Measurements from ENCODE around the gene C1GALT1. TPM values are rescaled to one million over a fixed set of nuclear protein-coding genes. Genes with fewer than 3 reads are reported as not detected.
"Not testable (repeated sequence)": the region's sequence is repeated elsewhere in the genome, so short reads cannot be mapped to it uniquely, and the experiment has no call there.

The C1GALT1 gene
- total RNA-seq, 2 donors from 2014 or later: 30.7 to 49.3 TPM

GRCh38 chr7:7154355-7154754 is 28.0 kb upstream of the C1GALT1 start:
- ATAC-seq; H3K9me3 Mint-ChIP-seq; H3K36me3 Mint-ChIP-seq; DNase-seq (ENCODE audit: low spot score); H3K27ac Mint-ChIP-seq; H3K27me3 Mint-ChIP-seq; H3K4me3 Mint-ChIP-seq: not testable (repeated sequence)
- H3K4me1 Mint-ChIP-seq (ENCODE audit: low read depth in 2 of 2): peaks cover 37 to 40% of the 10 kb centered on the region in 2 donors

- DNase-seq (ENCODE audit: low spot score) (no peak), ATAC-seq (no peak)
- H3K4me3 Mint-ChIP-seq: peak overlapping the region; percentile 81
- H3K9me3 Mint-ChIP-seq: peaks cover 4% of the 10 kb centered on the region
- H3K36me3 Mint-ChIP-seq: peaks cover 4% of the 10 kb centered on the region
- H3K27ac Mint-ChIP-seq: peak overlapping the region; percentile 83 to 87
- no peaks in the 10 kb centered on the region for H3K27me3 Mint-ChIP-seq
- peaks cover 39 to 46% of the 10 kb centered on the region in 2 donors for H3K4me1 Mint-ChIP-seq (ENCODE audit: low read depth in 2 of 2)
Measured at GRCh38 chr7:7156663-7157062, 25.7 kb upstream of the C1GALT1 start.

DNA sequence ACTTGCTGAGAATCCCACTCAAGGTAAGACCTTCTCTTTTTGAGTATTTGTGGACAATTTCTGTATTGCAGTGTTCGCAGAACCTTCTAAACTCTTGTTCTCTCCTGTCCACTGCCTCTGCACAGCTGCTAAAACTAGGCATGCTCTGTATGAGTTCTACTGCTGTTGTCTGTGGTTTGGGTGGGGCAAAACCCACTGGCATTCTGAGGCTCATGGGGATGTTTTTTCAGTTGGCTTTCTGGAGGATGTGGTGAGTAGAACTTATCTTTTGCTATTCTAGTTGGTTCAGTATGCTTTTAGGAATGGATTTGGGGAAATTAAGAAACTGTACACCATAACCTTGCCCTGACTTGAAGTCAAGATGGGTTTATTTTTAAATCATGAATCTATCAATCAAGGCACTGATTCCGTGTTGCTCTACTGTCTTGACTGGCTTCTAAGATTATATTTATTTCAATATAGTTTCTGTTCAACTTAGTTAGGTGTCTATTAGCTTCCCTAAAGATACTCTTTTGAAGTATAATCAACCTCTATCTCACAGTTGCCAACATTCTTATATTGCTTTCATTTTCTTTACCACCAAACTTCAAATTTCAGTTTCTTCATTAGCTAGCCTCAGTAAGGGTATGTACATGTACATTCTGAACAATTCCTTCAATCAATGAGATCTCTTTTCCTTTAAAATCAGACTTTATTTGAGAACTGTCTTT is 25.0 kb upstream of the C1GALT1 start:
- Mint-ChIP-seq H3K27me3 (no peaks in the 10 kb centered on the region), H3K4me3 (peak overlapping the region; percentile 81), H3K27ac (peak overlapping the region; percentile 83 to 87), H3K9me3 (peaks cover 4% of the 10 kb centered on the region), H3K36me3 (peaks cover 4% of the 10 kb centered on the region), H3K4me1 (ENCODE audit: low read depth in 2 of 2) (peaks cover 39 to 46% of the 10 kb centered on the region in 2 donors)
- peak; percentile 87 to 95 for ATAC-seq
- peak; percentile 66 for DNase-seq (ENCODE audit: low spot score)

GRCh38 chr7:7157887-7158271 is 24.5 kb upstream of the C1GALT1 start:
- ATAC-seq (peak in 1 of 2 donors; percentile 15), DNase-seq (ENCODE audit: low spot score) (no peak)
- Mint-ChIP-seq H3K4me1 (ENCODE audit: low read depth in 2 of 2) (peaks cover 39 to 46% of the 10 kb centered on the region in 2 donors), H3K27me3 (no peaks in the 10 kb centered on the region), H3K9me3 (peaks cover 4% of the 10 kb centered on the region), H3K4me3 (peak overlapping the region; percentile 81), H3K27ac (peak overlapping the region; percentile 83 to 87), H3K36me3 (peaks cover 4% of the 10 kb centered on the region)

GRCh38 chr7:7159063-7159658 is 23.2 kb upstream of the C1GALT1 start:
- no peak for ATAC-seq
- peaks cover 4% of the 10 kb centered on the region for H3K9me3 Mint-ChIP-seq
- DNase-seq (ENCODE audit: low spot score): no peak
- peaks cover 4% of the 10 kb centered on the region for H3K36me3 Mint-ChIP-seq
- H3K27me3 Mint-ChIP-seq: no peaks in the 10 kb centered on the region
- H3K4me1 Mint-ChIP-seq (ENCODE audit: low read depth in 2 of 2): peaks cover 41 to 49% of the 10 kb centered on the region in 2 donors
- peak overlapping the region; percentile 84 for H3K4me3 Mint-ChIP-seq
- peak overlapping the region; percentile 83 to 87 for H3K27ac Mint-ChIP-seq

- DNase-seq (ENCODE audit: low spot score): no peak
- Mint-ChIP-seq H3K27ac (no peak overlapping the region), H3K4me1 (ENCODE audit: low read depth in 2 of 2) (peaks cover 27 to 32% of the 10 kb centered on the region in 2 donors), H3K27me3 (no peaks in the 10 kb centered on the region), H3K36me3 (peaks cover 18% of the 10 kb centered on the region), H3K9me3 (no peaks in the 10 kb centered on the region), H3K4me3 (no peak overlapping the region)
- no peak for ATAC-seq
Measured at GRCh38 chr7:7164591-7164990, 17.8 kb upstream of the C1GALT1 start.

DNA sequence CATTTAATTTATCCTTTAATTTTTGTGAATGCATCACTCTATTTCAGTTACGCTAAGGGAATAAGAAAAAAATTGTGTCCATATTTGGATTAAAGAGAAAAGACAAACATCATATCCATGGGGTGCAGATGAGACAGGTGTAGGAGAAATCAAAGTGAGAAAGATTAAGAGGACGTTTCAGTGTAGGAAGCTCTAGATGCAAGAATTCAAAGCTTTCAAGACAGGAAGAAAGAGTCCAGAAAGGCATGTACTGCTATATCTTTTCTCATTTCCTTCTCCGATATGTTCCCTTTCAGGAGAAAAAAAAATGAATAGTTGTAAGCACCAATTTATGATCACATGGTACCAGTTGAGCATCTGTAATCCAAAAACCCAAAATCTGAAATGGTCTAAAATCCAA is 17.0 kb upstream of the C1GALT1 start:
- no peak for ATAC-seq
- H3K36me3 Mint-ChIP-seq: peaks cover 23% of the 10 kb centered on the region

DNA sequence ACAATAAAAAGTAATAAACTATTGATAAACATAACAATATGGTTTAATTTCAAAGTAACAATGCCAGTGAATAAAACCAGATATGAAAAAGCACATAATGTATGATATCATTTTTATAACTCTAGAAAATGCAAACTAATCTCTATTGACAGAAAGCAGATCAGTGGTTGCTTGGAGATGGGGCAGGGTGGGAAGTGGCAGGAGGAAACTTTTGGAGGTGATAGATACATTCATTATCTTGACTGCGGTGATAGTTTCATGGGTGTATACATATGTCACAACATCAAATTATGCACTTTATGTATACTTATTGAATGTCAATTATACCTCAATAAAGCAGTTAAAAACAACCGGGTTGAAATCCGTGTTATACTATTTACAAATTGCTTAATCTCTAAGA is 16.0 kb upstream of the C1GALT1 start:
- H3K36me3 Mint-ChIP-seq: peaks cover 22% of the 10 kb centered on the region
- H3K4me1 Mint-ChIP-seq (ENCODE audit: low read depth in 2 of 2): peaks cover 18 to 28% of the 10 kb centered on the region in 2 donors
- ATAC-seq (no peak), DNase-seq (ENCODE audit: low spot score) (no peak)
- peak overlapping the region in 1 of 2 donors; percentile 23 for H3K27ac Mint-ChIP-seq
- no peak overlapping the region for H3K4me3 Mint-ChIP-seq
- no peaks in the 10 kb centered on the region for H3K27me3 Mint-ChIP-seq
- H3K9me3 Mint-ChIP-seq: peaks cover under 1% of the 10 kb centered on the region

More for the DNA sequence above, 17.0 kb upstream of the C1GALT1 start:
- DNase-seq (ENCODE audit: low spot score): no peak
- Mint-ChIP-seq H3K27me3 (no peaks in the 10 kb centered on the region), H3K4me3 (no peak overlapping the region), H3K4me1 (ENCODE audit: low read depth in 2 of 2) (peaks cover 21 to 33% of the 10 kb centered on the region in 2 donors), H3K9me3 (no peaks in the 10 kb centered on the region), H3K27ac (no peak overlapping the region)

DNA sequence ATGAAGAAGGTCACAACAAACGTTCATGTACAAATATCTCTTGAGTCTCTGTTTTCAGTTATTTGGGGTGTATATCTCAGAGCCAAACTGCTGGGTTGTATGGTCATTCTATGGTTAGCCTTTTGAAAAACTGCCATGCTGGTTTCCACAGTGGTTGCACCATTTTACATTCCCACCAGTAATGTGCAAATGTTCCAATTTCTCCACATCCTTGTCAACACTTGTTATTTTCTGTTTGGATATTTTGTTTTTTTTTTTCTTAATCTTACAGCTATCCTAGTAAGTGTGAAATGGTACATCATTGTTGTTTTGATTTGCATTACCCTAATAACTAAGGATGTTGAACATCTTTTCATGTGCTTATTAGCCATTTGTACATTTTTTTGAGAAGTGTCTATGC is 13.0 kb upstream of the C1GALT1 start:
- H3K27ac Mint-ChIP-seq: no peak overlapping the region
- ATAC-seq (no peak), DNase-seq (ENCODE audit: low spot score) (no peak)
- peaks cover 7% of the 10 kb centered on the region for H3K9me3 Mint-ChIP-seq
- no peak overlapping the region for H3K4me3 Mint-ChIP-seq
- no peaks in the 10 kb centered on the region for H3K27me3 Mint-ChIP-seq
- H3K4me1 Mint-ChIP-seq (ENCODE audit: low read depth in 2 of 2): peaks cover 15 to 24% of the 10 kb centered on the region in 2 donors
- H3K36me3 Mint-ChIP-seq: peaks cover 35% of the 10 kb centered on the region

- H3K27ac Mint-ChIP-seq: no peak overlapping the region
- H3K27me3 Mint-ChIP-seq: no peaks in the 10 kb centered on the region
- no peak for ATAC-seq
- H3K4me1 Mint-ChIP-seq (ENCODE audit: low read depth in 2 of 2): peaks cover 15 to 28% of the 10 kb centered on the region in 2 donors
- peaks cover 26% of the 10 kb centered on the region for H3K36me3 Mint-ChIP-seq
- peaks cover 7% of the 10 kb centered on the region for H3K9me3 Mint-ChIP-seq
- H3K4me3 Mint-ChIP-seq: no peak overlapping the region
- no peak for DNase-seq (ENCODE audit: low spot score)
Measured at GRCh38 chr7:7173956-7174632, 8.2 kb upstream of the C1GALT1 start.

- Mint-ChIP-seq H3K27me3 (no peaks in the 10 kb centered on the region), H3K4me1 (ENCODE audit: low read depth in 2 of 2) (peaks cover 10 to 19% of the 10 kb centered on the region in 2 donors), H3K4me3 (no peak overlapping the region), H3K36me3 (peaks cover 15% of the 10 kb centered on the region), H3K9me3 (peaks cover 7% of the 10 kb centered on the region), H3K27ac (no peak overlapping the region)
- DNase-seq (ENCODE audit: low spot score) (no peak), ATAC-seq (no peak)
Measured at GRCh38 chr7:7175075-7175695, 7.2 kb upstream of the C1GALT1 start.

DNA sequence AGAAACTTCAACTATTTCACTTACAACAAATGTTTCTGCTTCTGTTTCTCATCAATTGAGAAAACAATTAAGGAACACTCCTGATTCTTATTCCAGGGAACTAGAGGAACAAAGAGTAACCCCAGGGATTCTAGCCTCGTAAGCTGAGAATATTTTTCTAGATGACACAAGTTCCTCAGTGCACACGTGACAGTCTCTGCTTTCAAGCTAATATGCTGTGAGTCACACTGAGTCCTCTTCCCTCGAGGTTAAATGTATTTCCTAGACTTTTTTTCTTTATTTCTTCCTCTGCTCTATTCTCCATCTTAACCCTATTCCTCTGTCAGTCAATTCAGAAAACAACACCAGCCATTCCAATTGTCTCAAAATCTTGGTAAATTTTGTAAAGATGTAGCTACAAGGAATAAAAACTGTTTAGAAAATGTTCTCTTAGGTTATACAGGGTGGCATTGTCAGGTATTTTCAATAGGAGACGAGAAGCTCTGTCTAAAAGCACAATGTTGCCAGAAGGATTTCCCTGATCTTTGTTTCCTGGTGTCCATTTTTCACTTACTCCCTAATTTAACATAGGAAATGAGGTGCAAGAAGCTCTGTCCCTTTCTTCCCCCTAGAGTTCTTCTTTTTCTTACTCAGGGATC is 5.8 kb upstream of the C1GALT1 start:
- Mint-ChIP-seq H3K9me3 (peaks cover 5% of the 10 kb centered on the region), H3K27ac (peak overlapping the region in 1 of 2 donors; percentile 41), H3K4me1 (ENCODE audit: low read depth in 2 of 2) (peaks cover 14 to 24% of the 10 kb centered on the region in 2 donors), H3K4me3 (no peak overlapping the region), H3K27me3 (no peaks in the 10 kb centered on the region), H3K36me3 (peaks cover 12% of the 10 kb centered on the region)
- no peak for ATAC-seq
- no peak for DNase-seq (ENCODE audit: low spot score)

DNA sequence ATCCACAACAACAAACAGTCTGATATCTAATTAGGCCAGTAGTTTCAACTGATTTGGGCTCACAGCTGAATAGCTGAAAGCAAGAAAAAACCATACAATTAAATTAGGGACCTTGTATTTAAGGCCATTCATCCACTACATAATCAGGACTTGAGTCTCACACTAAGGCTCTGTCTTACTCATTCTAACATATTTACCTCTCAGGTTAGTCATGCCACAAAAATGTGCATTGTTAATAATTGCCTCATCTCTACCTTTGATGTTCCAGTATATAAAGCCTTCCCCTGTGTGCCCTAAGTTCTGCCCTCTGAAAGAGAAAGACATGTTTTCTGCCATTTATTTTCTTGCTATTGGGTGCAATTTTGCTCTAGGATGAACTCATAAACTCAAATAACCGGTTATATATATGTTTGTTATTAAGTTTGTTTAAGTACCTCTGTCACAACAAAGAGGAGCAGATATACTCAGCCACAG is 5.3 kb upstream of the C1GALT1 start:
- Mint-ChIP-seq H3K27me3 (no peaks in the 10 kb centered on the region), H3K36me3 (peaks cover 12% of the 10 kb centered on the region), H3K4me3 (no peak overlapping the region), H3K9me3 (peaks cover 3% of the 10 kb centered on the region), H3K4me1 (ENCODE audit: low read depth in 2 of 2) (peaks cover 19 to 29% of the 10 kb centered on the region in 2 donors), H3K27ac (peak overlapping the region in 1 of 2 donors; percentile 41)
- no peak for ATAC-seq
- DNase-seq (ENCODE audit: low spot score): no peak

All from natural killer cell treated with Interleukin-12 subunit alpha and Interleukin-12 subunit beta and Interleukin-15 and Interleukin-18, amount 100 ng/mL, for 72 hours (primary cell).